Naive thymus-derived CD4-positive, alpha-beta T cell (primary cell): ENCODE data around the gene FAM237A. TPM values are rescaled to one million over a fixed set of nuclear protein-coding genes. Genes with fewer than 3 reads are reported as not detected.
A peak's percentile ranks its signal among the peaks of the same experiment; 100 is the strongest.

Experiments
- ATAC-seq: fragments of 150-1000 bp; cut with Tn5 transposase; 2 replicates; pipeline ENCODE4 v1.10.0; 2021; ENCODE audit warnings: mild to moderate bottlenecking, moderate library complexity
- CTCF ChIA-PET: fragments of 350-600 bp; sonication (Branson Sonifier 250); formaldehyde crosslinking; loops from one replicate; lab custom pipeline; 2021; ENCODE audit warnings: antibody characterized with exemption; lab: Charles Lee
- POLR2A ChIA-PET: fragments of 350-600 bp; sonication (Branson Sonifier 250); formaldehyde crosslinking; loops from one replicate; lab custom pipeline; 2021; ENCODE audit warnings: antibody characterized with exemption, inconsistent platforms; lab: Charles Lee
- DNase-seq, 9 donors: peaks; one replicate each; pipeline versions ENCODE4 v3.0.0 to v3.0.0-alpha.2; 2020 to 2022; ENCODE audit warnings: mixed read lengths in 1 of 9
- H3K27ac ChIP-seq: one replicate; pipeline ENCODE4 v1.7.0; 2013; ENCODE audit warnings: mild to moderate bottlenecking, low read depth, low read length, moderate library complexity
- H3K27me3 ChIP-seq, 2 donors: one replicate each; pipeline ENCODE4 v1.7.0; 2013; ENCODE audit warnings: low read length in 2 of 2, mild to moderate bottlenecking in 2 of 2, moderate library complexity in 2 of 2; ENCODE audit not compliant: control insufficient read depth in 2 of 2, insufficient read depth in 2 of 2
- H3K36me3 ChIP-seq, 3 experiments: 1 replicate in 2 of 3; 2 replicates in 1 of 3; pipeline ENCODE4 v1.7.0; 2013; ENCODE audit warnings: low read length in 3 of 3, mild to moderate bottlenecking in 3 of 3, moderate library complexity in 1 of 3; ENCODE audit not compliant: insufficient read depth in 3 of 3, control insufficient read depth in 2 of 3
- H3K4me1 ChIP-seq, 2 donors: one replicate each; pipeline ENCODE4 v1.7.0; 2013; ENCODE audit warnings: low read length in 2 of 2, mild to moderate bottlenecking in 2 of 2, moderate library complexity in 1 of 2; ENCODE audit not compliant: control insufficient read depth in 2 of 2, insufficient read depth in 2 of 2
- H3K4me3 ChIP-seq: 2 replicates; pipeline ENCODE4 v1.7.0; 2013; ENCODE audit warnings: mild to moderate bottlenecking, low read length
- H3K9me3 ChIP-seq, 3 experiments: 1 replicate in 2 of 3; 2 replicates in 1 of 3; pipeline ENCODE4 v1.7.0; 2013; ENCODE audit warnings: low read length in 3 of 3; ENCODE audit not compliant: control insufficient read depth in 2 of 3
- H3K27ac Mint-ChIP-seq, 9 donors: one replicate each; pipeline ENCODE4 v1.8.0; 2020 to 2022; ENCODE audit warnings: mixed read lengths in 9 of 9, mild to moderate bottlenecking in 8 of 9, moderate library complexity in 5 of 9, inconsistent platforms in 2 of 9
- H3K27me3 Mint-ChIP-seq, 5 donors: one replicate each; pipeline ENCODE4 v1.8.0; 2021 to 2022; ENCODE audit warnings: mixed read lengths in 5 of 5, mild to moderate bottlenecking in 1 of 5
- H3K36me3 Mint-ChIP-seq, 5 donors: one replicate each; pipeline ENCODE4 v1.8.0; 2020 to 2022; ENCODE audit warnings: mixed read lengths in 5 of 5, mild to moderate bottlenecking in 3 of 5, inconsistent platforms in 1 of 5
- H3K4me1 Mint-ChIP-seq, 7 donors: one replicate each; pipeline ENCODE4 v1.8.0; 2020 to 2022; ENCODE audit warnings: mixed read lengths in 7 of 7, mild to moderate bottlenecking in 3 of 7, inconsistent platforms in 1 of 7
- H3K4me3 Mint-ChIP-seq, 10 donors: one replicate each; pipeline ENCODE4 v1.8.0; 2020 to 2022; ENCODE audit warnings: mild to moderate bottlenecking in 10 of 10, mixed read lengths in 10 of 10, moderate library complexity in 6 of 10, inconsistent platforms in 2 of 10
- H3K9me3 Mint-ChIP-seq, 11 donors: one replicate each; pipeline ENCODE4 v1.8.0; 2020 to 2022; ENCODE audit warnings: mixed read lengths in 11 of 11, mild to moderate bottlenecking in 4 of 11, inconsistent platforms in 1 of 11, moderate library complexity in 1 of 11
- intact Hi-C, 2 donors: fragments of 100-400 bp; cut with micrococcal nuclease; formaldehyde crosslinking; loops; one replicate each; pipeline ENCODE4 v1.15.1; 2023
- polyA plus RNA-seq, 2 donors: library from polyadenylated mRNA; unstranded; fragments of 300-500 nt; fragmentation: Illumina TruSeq; gene quantifications; one replicate each; pipeline ENCODE4 v1.2.3, GENCODE V29; 2021
- total RNA-seq, 6 experiments: library from RNA in 5 of 6; stranded (reverse) in 5 of 6; gene quantifications; 1 replicate in 5 of 6; 2 replicates in 1 of 6; pipeline ENCODE4 v1.2.3 and lab custom pipeline; 2021 to 2026

The FAM237A gene
- total RNA-seq (not detected), polyA plus RNA-seq (not detected), total RNA-seq (lab: John Stamatoyannopoulos, UW) (not detected)

DNA sequence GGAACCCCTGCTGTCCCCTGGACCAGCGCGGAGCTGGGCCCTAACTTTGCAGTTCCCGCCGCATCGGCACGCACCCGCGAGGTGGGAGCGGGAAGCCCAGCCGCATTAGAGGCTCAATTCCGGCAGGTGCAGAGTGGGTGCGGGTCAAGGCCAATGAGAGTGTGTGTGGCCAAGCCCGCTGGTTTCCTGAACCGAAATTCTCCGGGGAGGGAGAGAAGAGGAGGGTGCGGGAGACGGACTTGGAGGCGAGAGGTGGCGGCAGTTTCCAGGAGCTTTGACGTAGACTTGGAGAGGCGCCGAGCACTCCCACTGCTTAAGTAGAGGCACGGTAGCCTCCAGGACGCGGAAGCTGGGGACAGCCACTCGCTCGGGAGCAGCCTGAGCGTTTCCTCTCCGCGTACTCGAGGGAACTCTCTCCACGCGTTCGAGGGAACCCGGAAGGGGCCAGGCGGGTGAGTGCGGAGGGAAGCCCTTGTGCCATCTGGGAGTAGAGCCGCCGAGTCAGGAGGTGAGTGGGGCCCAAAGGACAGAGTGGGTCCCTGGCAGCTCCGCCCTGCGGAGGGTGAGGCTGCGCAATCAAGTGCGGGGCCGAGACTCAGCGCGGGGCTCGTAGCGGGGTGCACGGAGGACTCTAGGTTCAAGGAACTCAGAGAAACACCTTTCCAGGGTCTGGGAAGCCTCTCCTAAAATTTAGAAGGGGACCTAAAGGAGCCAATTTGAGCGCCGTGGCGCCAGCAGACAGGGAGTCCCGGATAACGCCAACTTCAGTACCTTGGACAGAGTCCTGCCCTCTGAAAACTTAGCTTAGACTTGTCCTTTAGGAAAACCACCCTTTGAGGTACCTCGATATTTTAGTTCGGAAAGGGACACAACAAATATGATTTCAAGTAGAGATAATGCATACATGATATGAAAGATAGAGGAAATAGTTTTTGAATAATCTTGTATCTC is at the start of gene FAM237A:
TSS of gene FAM237A (plus strand) at position 413 of the 951 bp plus-strand sequence. CDS start 1,750 bp downstream, outside the sequence.
- Histone ChIP-seq H3K4me1 (no peaks in the 10 kb centered on the region), H3K27me3 (peaks cover 0 to 11% of the 10 kb centered on the region in 2 donors), H3K27ac (no peak within 1 kb of the TSS), H3K4me3 (no peak within 1 kb of the TSS), H3K9me3 (no peaks in the 10 kb centered on the region), H3K36me3 (no peaks in the 10 kb centered on the region)
- intact Hi-C loops, result no loop called here
- H3K9me3 Mint-ChIP-seq, result peaks cover 0 to 4% (median 0%) of the 10 kb centered on the region in 11 donors
- H3K36me3 Mint-ChIP-seq, result no peaks in the 10 kb centered on the region
- peaks cover 11 to 30% (median 16%) of the 10 kb centered on the region in 5 donors for H3K27me3 Mint-ChIP-seq
- no peak for ATAC-seq
- DNase-seq, result peak in 3 of 9 donors; percentile 5 to 27 (median 7)
- ChIA-PET CTCF (interaction anchor here (0.8 kb wide), 1 partner anchor 882 kb away, joined by 3 read pairs; no protein-coding TSS in a partner anchor), POLR2A (no interaction called here)
- H3K4me3 Mint-ChIP-seq, result no peak within 1 kb of the TSS
- peaks cover 0 to 2% (median 0%) of the 10 kb centered on the region in 7 donors for H3K4me1 Mint-ChIP-seq
- H3K27ac Mint-ChIP-seq, result no peak within 1 kb of the TSS

DNA sequence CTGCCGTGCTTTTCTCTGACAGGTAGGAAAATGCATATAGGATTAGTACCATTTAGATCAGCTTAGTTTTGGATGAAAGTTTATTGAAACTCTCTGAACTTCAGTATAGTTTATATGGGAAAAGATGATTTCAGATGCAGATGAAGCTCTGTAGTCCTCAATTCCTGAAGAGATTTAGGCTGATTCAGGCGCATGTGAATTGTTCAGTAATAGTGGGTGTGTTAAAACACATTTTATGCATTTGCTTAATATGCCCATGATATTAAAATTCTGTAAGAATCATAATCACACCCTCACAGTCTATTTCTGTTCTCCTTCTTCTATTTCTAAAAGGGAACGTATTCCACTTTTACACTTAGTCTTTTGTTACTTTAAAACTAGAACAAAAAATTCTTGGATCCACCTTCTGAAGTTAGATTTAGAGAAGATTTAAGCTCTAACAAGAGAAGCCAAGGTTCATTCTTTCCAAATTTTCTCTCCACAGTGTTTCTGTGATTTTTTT is 44.5 kb upstream of the FAM237A start:
- ChIA-PET POLR2A (no interaction called here), CTCF (no interaction called here)
- no peak overlapping the region for H3K27ac ChIP-seq
- Mint-ChIP-seq H3K4me1 (peaks cover 0 to 6% (median 0%) of the 10 kb centered on the region in 7 donors), H3K4me3 (no peak overlapping the region), H3K27ac (no peak overlapping the region), H3K27me3 (peaks cover 0 to 4% (median 0%) of the 10 kb centered on the region in 5 donors), H3K36me3 (no peaks in the 10 kb centered on the region), H3K9me3 (no peaks in the 10 kb centered on the region)
- H3K4me1 ChIP-seq, result no peaks in the 10 kb centered on the region
- ATAC-seq (no peak), DNase-seq (no peak)
- H3K9me3 ChIP-seq, result no peaks in the 10 kb centered on the region
- no peaks in the 10 kb centered on the region for H3K36me3 ChIP-seq
- H3K4me3 ChIP-seq, result no peak overlapping the region
- no peaks in the 10 kb centered on the region for H3K27me3 ChIP-seq
- intact Hi-C loops, result no loop called here

DNA sequence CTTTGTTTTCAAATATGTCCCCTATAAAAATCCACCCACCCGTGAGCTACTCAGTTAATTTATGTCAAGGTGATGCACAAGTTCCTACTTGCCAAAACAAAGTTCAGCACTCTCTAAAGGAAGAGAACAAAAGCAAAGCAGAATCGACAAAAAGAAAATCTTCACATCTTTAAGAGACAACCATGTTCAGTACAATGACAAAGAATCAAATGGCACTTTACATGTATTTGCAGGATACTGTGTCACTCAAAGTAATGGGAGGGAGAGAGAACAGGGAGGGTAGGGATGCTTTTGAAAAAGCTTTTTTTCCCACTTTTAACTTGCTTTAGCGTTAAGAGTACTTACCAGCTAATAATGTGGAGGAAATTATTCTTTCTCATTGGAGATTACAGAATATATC is 39.0 kb upstream of the FAM237A start:
- DNase-seq (no peak), ATAC-seq (no peak)
- Mint-ChIP-seq H3K4me1 (peaks cover 0 to 6% (median 0%) of the 10 kb centered on the region in 7 donors), H3K36me3 (no peaks in the 10 kb centered on the region), H3K4me3 (no peak overlapping the region), H3K27me3 (peaks cover 4 to 12% (median 10%) of the 10 kb centered on the region in 5 donors), H3K27ac (no peak overlapping the region), H3K9me3 (no peaks in the 10 kb centered on the region)
- ChIA-PET CTCF (interaction anchor here (0.6 kb wide), 1 partner anchor 99 kb away, joined by 4 read pairs; no protein-coding TSS in a partner anchor), POLR2A (no interaction called here)
- H3K9me3 ChIP-seq, result no peaks in the 10 kb centered on the region
- intact Hi-C loops, result no loop called here
- no peaks in the 10 kb centered on the region for H3K4me1 ChIP-seq
- H3K36me3 ChIP-seq, result no peaks in the 10 kb centered on the region
- no peaks in the 10 kb centered on the region for H3K27me3 ChIP-seq
- H3K4me3 ChIP-seq, result no peak overlapping the region
- H3K27ac ChIP-seq, result no peak overlapping the region

DNA sequence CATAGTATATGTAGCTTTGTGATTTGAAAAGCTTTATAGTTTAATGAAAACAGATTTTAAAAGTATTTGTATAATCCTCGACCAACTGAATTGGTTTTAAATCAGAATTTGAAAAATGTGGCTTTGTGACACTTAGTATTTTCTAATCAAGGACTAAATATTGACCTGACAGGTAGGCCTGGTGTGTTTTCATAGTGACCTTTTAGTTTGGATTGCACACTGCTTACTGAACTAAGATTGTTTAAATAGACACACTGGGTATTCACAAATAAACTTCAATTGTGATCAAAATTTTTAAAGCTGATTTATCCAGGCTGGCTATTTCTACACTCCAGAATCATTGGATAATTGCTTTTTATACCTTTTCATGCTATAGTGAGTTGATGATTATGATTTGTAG is 31.8 kb upstream of the FAM237A start:
- DNase-seq (no peak), ATAC-seq (no peak)
- ChIA-PET POLR2A (no interaction called here), CTCF (no interaction called here)
- H3K27me3 Mint-ChIP-seq, result peaks cover 4 to 7% (median 5%) of the 10 kb centered on the region in 5 donors
- Histone ChIP-seq H3K27ac (no peak overlapping the region), H3K36me3 (no peaks in the 10 kb centered on the region), H3K9me3 (no peaks in the 10 kb centered on the region), H3K4me1 (no peaks in the 10 kb centered on the region), H3K4me3 (no peak overlapping the region), H3K27me3 (no peaks in the 10 kb centered on the region)
- no peak overlapping the region for H3K27ac Mint-ChIP-seq
- intact Hi-C loops, result no loop called here
- no peaks in the 10 kb centered on the region for H3K36me3 Mint-ChIP-seq
- H3K4me3 Mint-ChIP-seq, result no peak overlapping the region
- H3K9me3 Mint-ChIP-seq, result no peaks in the 10 kb centered on the region
- H3K4me1 Mint-ChIP-seq, result peaks cover 0 to 4% (median 0%) of the 10 kb centered on the region in 7 donors

DNA sequence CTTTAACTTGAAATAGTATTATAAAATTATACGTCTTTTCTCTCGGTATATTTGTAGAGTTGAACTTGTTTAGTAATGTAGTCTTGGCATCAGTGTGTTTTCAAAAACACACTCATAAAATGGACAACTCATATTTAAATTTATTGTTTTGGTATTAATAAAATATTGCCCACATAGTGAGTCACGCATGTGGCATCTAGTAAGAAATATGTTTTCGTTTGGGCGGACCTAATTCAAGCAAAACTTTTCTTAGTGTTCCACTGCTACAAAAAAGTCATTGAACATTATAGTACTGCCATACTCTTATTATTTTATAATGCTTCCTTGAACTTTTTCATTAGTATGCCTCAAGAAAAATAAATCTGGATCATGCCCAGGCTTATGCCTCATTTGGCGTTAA is 31.1 kb upstream of the FAM237A start:
- CTCF ChIA-PET, result no interaction called here
- H3K27ac Mint-ChIP-seq, result no peak overlapping the region
- H3K36me3 Mint-ChIP-seq, result no peaks in the 10 kb centered on the region
- H3K9me3 Mint-ChIP-seq, result no peaks in the 10 kb centered on the region
- ATAC-seq (no peak), DNase-seq (no peak)
- H3K4me1 Mint-ChIP-seq, result peaks cover 0 to 4% (median 0%) of the 10 kb centered on the region in 7 donors
- intact Hi-C loops, result no loop called here
- POLR2A ChIA-PET, result no interaction called here
- Histone ChIP-seq H3K4me1 (no peaks in the 10 kb centered on the region), H3K36me3 (no peaks in the 10 kb centered on the region), H3K4me3 (no peak overlapping the region), H3K27ac (no peak overlapping the region), H3K9me3 (no peaks in the 10 kb centered on the region), H3K27me3 (no peaks in the 10 kb centered on the region)
- H3K4me3 Mint-ChIP-seq, result no peak overlapping the region
- H3K27me3 Mint-ChIP-seq, result peaks cover 0 to 4% (median 0%) of the 10 kb centered on the region in 5 donors

DNA sequence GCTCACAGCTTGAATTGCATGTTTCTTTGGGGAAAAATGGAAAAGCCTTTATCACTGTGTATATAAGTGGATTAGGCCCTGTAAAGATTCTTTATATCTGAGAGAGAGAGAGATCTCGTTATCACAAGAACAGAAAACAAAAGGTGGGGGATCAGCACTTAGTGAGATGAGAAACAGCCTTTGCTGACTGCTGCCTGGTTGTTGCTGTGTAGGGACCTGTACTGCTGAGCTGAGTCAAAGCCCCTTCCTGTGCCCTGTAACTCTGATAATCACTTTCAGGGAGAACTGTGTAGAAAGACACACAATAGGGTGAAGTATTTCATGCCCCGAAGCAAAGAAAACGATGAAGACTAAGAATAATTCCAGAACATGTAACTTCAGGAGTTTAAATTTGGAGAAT is 30.6 kb upstream of the FAM237A start:
- no peak overlapping the region for H3K4me3 Mint-ChIP-seq
- no peaks in the 10 kb centered on the region for H3K9me3 ChIP-seq
- H3K4me1 ChIP-seq, result no peaks in the 10 kb centered on the region
- no peaks in the 10 kb centered on the region for H3K36me3 ChIP-seq
- H3K36me3 Mint-ChIP-seq, result no peaks in the 10 kb centered on the region
- no peaks in the 10 kb centered on the region for H3K27me3 ChIP-seq
- peaks cover 0 to 4% (median 0%) of the 10 kb centered on the region in 7 donors for H3K4me1 Mint-ChIP-seq
- peaks cover 0 to 4% (median 0%) of the 10 kb centered on the region in 5 donors for H3K27me3 Mint-ChIP-seq
- no peak overlapping the region for H3K4me3 ChIP-seq
- H3K27ac Mint-ChIP-seq, result peak overlapping the region in 1 of 9 donors; percentile 11
- H3K27ac ChIP-seq, result no peak overlapping the region
- ATAC-seq, result no peak
- intact Hi-C loops, result no loop called here
- DNase-seq, result no peak
- ChIA-PET POLR2A (no interaction called here), CTCF (no interaction called here)
- peaks cover 0 to under 1% (median 0%) of the 10 kb centered on the region in 11 donors for H3K9me3 Mint-ChIP-seq
